Activated CD8-positive, alpha-beta memory T cell treated with anti-CD3 and anti-CD28 coated beads, Interleukin-2, amount 10 ng/mL, durations not matched to agents 7 days and 5 days (primary cell): Measurements from ENCODE around the gene CTAG1A. TPM values are rescaled to one million over a fixed set of nuclear protein-coding genes. Genes with fewer than 3 reads are reported as not detected.
A peak's percentile ranks its signal among the peaks of the same experiment; 100 is the strongest.
"Not testable (repeated sequence)": the region's sequence is repeated elsewhere in the genome, so short reads cannot be mapped to it uniquely, and the experiment has no call there.

Source experiments
- ATAC-seq: fragments of 150-1000 bp; cut with Tn5 transposase; one replicate; pipeline ENCODE4 v1.10.0; 2021; ENCODE audit warnings: moderate library complexity
- CTCF ChIA-PET: fragments of 350-600 bp; sonication (Branson Sonifier 250); formaldehyde crosslinking; loops from one replicate; lab custom pipeline; 2021; ENCODE audit warnings: antibody characterized with exemption; lab: Charles Lee
- DNase-seq: peaks from one replicate; pipeline ENCODE4 v3.0.0-alpha.2; 2020
- H3K27ac Mint-ChIP-seq: one replicate; pipeline ENCODE4 v1.8.0; 2021; ENCODE audit warnings: mild to moderate bottlenecking, mixed read lengths
- H3K27me3 Mint-ChIP-seq: one replicate; pipeline ENCODE4 v1.8.0; 2021; ENCODE audit warnings: mixed read lengths
- H3K36me3 Mint-ChIP-seq: one replicate; pipeline ENCODE4 v1.8.0; 2021; ENCODE audit warnings: mild to moderate bottlenecking, mixed read lengths
- H3K4me1 Mint-ChIP-seq: one replicate; pipeline ENCODE4 v1.8.0; 2021; ENCODE audit warnings: mixed read lengths
- H3K4me3 Mint-ChIP-seq: one replicate; pipeline ENCODE4 v1.8.0; 2021; ENCODE audit warnings: mild to moderate bottlenecking, moderate library complexity, mixed read lengths
- H3K9me3 Mint-ChIP-seq: one replicate; pipeline ENCODE4 v1.8.0; 2022; ENCODE audit warnings: low read depth, mixed read lengths
- total RNA-seq, 2 experiments: library from RNA; stranded (reverse); gene quantifications; one replicate each; pipeline ENCODE4 v1.2.3, GENCODE V29; 2021

The CTAG1A gene
- total RNA-seq, 2 experiments from 2014 or later, result not detected

DNA sequence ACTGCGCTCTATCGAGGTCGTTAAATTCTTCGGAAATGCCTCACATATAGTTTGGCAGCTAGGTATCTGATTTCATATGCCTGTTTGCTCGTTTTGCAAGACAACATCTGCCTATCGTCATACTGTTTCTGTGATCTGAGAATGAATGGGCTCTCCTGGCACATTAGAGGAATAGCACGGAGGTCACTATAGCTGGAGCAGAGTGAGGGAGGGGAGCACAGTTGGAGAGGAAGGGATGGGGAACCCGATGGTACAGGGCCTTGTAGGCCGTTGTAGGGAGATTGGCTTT, 37.0 kb upstream of the CTAG1A start:
- H3K9me3 Mint-ChIP-seq, result no peaks in the 10 kb centered on the region
- H3K4me3 Mint-ChIP-seq, result peak overlapping the region; percentile 99
- H3K4me1 Mint-ChIP-seq, result peaks cover 57% of the 10 kb centered on the region
- DNase-seq (no peak), ATAC-seq (no peak)
- H3K27ac Mint-ChIP-seq, result peak overlapping the region; percentile 94
- CTCF ChIA-PET, result interaction anchor here (0.6 kb wide), 1 partner anchor 149 kb away, joined by 3 read pairs; the partner anchor contains the start of gene RPL10
- peaks cover 31% of the 10 kb centered on the region for H3K36me3 Mint-ChIP-seq
- H3K27me3 Mint-ChIP-seq, result no peaks in the 10 kb centered on the region

DNA sequence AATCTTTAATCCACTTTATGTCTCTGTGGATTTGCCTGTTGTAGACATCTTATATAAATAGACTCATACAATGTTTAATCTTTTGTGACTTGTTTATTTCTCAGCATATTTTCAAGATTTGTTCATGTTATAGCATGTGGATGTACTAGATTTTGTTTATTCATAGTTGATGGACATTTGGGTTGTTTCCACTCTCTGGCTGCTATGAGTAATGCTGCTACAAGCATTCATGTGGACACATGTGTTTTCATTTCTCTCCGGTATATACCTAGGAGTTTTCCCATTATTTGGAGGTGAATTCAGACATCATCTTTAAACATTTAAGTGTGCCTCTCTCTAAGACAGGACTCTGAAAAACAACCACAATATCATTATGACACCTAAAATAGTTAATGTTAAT, 35.2 kb upstream of the CTAG1A start:
- DNase-seq (no peak), ATAC-seq (no peak)
- Mint-ChIP-seq H3K36me3 (peaks cover 33% of the 10 kb centered on the region), H3K4me1 (peaks cover 46% of the 10 kb centered on the region), H3K27ac (peak overlapping the region; percentile 59), H3K9me3 (no peaks in the 10 kb centered on the region), H3K4me3 (peak overlapping the region; percentile 46), H3K27me3 (no peaks in the 10 kb centered on the region)
- CTCF ChIA-PET, result no interaction called here

DNA sequence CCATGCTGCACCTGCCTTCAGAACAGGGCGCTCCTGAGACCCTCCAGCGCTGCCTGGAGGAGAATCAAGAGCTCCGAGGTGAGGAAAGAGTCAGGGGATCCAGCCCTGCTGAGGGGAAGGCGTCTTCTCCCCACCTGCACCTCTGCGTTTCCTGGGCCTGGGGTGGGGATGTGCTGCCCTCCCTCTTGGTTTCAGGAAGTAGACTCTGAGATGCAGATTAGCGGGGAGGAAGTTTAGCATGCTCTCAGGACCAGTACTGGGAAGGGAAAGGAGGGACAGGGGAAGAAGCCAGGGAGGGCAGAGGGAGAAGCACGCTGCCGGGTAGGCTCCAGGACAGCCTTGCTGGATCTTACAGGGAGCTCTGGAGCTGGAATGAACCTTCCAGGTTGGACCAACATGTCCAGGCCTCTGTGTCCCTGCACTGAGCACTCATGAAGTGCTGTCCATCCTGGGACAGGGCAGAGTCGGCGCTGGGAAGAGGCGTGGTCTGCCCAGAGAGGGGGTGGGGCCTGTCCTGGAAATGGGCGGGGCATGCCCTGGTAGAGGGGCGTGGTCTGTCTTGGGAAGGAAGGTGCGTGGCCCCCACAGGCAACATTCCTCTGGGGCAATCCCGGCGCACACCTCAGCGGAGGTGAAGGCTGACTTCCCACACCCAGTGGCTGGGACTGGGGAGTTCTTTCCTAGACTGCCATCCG, 32.7 kb upstream of the CTAG1A start:
- CTCF ChIA-PET, H3K4me3 Mint-ChIP-seq, DNase-seq, H3K27ac Mint-ChIP-seq, H3K9me3 Mint-ChIP-seq, ATAC-seq, H3K27me3 Mint-ChIP-seq: not testable (repeated sequence)
- peaks cover 31% of the 10 kb centered on the region for H3K4me1 Mint-ChIP-seq
- H3K36me3 Mint-ChIP-seq, result peaks cover 31% of the 10 kb centered on the region

DNA sequence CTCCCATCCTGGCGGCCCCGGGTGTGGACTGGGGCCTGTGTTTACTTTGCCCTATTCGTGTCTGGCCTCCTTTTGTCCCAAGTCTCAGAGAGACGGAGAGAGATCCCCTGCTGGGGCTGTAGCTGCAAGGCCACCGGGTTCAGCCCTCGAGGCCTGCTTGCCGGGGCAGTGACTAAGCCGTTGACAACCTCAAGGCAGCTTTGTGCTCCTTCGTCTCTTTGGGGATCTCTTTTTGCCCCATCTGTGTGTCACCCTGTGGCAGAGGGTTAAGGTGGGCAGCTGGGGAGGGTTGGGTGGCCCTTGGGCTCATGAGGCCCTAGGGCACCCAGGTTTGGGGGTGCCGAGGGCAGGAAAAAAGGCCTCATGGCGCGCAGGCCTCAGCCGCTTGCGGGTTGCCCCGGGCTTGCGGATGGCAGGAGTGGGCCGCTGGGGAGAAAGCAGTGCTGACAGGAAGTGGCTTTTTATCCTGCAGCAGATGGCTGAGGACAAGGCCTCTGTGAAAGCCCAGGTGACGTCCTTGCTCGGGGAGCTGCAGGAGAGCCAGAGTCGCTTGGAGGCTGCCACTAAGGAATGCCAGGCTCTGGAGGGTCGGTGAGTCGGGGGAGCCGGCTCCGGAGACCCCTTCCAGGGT, 26.8 kb upstream of the CTAG1A start:
- DNase-seq, H3K27ac Mint-ChIP-seq, H3K9me3 Mint-ChIP-seq, H3K4me3 Mint-ChIP-seq, H3K36me3 Mint-ChIP-seq, H3K27me3 Mint-ChIP-seq, CTCF ChIA-PET, H3K4me1 Mint-ChIP-seq: not testable (repeated sequence)
- peak; percentile 82 for ATAC-seq

DNA sequence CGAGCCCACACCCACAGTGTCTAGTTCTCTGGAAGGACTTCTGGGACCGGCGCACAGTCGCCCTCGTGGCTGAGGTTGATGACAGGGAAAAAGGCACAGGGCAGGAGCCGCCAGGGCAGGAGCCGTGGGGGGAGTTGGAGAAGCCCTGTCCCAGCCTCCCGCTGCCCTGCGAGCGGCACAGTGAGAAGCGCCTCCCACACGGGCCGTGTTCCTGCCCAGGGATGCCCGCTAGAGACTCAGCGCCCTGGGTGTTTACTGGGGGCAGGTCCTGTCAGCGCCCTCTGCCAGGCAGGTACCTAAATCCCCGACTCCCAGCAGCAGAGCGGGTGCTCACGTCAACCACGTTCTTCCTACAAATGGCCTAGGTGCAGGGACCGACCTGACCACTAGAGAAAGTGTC, 26.0 kb upstream of the CTAG1A start:
- CTCF ChIA-PET, H3K9me3 Mint-ChIP-seq, H3K4me3 Mint-ChIP-seq, H3K27me3 Mint-ChIP-seq, H3K4me1 Mint-ChIP-seq, H3K27ac Mint-ChIP-seq, DNase-seq, H3K36me3 Mint-ChIP-seq, ATAC-seq: not testable (repeated sequence)

DNA sequence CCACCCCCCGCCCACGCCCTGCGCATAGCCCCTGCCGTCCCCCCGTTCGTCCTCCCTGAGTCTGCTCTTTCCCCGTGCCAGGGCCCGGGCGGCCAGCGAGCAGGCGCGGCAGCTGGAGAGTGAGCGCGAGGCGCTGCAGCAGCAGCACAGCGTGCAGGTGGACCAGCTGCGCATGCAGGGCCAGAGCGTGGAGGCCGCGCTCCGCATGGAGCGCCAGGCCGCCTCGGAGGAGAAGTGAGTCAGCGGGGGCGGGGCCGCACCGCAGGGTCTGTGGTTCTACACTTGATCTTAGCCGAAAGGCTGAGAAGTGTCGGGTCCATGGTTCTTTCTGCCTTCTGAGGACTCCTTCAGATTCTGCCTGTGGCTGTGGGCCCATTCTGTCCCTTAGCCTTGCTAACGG, 24.6 kb upstream of the CTAG1A start:
- CTCF ChIA-PET, H3K4me1 Mint-ChIP-seq, H3K4me3 Mint-ChIP-seq, DNase-seq, H3K27ac Mint-ChIP-seq, H3K36me3 Mint-ChIP-seq, ATAC-seq, H3K27me3 Mint-ChIP-seq, H3K9me3 Mint-ChIP-seq: not testable (repeated sequence)

DNA sequence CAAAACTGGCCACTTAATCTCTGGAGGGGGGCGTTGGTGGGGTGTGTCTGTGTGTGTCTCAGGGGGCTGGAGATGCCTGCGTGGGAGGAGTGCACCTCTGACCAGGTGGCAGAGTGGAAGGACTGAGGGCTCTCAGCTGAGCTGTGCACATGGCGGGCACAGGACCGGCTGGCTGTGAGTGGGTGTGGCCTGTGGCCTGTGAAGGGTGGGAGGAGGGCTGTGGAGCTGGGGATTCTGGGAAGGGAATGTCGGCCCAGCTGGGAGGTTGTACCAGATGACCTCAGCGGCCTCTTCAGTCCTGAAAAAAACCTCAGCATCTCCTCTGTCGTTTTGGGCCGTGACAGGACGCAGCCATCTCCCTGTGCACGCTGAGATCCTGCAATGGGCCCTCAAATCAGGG, 22.6 kb upstream of the CTAG1A start:
- H3K4me1 Mint-ChIP-seq, H3K4me3 Mint-ChIP-seq, ATAC-seq, DNase-seq, H3K36me3 Mint-ChIP-seq, H3K9me3 Mint-ChIP-seq, H3K27me3 Mint-ChIP-seq, CTCF ChIA-PET, H3K27ac Mint-ChIP-seq: not testable (repeated sequence)

DNA sequence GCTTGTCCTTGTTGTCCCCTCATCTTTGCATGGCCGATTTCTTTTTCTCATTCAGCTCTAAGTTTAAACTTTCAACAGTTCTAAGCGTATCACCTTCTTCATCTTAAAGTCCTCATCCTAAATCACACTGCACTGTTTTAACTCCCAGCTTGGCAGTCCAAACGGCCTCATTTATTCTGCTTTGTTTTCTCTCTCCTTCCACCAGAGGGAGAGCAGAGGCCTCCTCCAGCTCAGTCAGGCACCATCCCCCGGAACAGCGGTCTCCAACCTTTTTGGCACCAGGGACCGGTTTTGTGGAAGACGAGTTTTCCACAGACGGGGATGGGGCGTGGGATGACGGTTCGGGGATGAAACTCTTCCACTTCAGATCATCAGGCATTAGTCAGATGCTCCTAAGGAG, 14.6 kb upstream of the CTAG1A start:
- CTCF ChIA-PET, H3K27me3 Mint-ChIP-seq, H3K4me1 Mint-ChIP-seq, H3K36me3 Mint-ChIP-seq, ATAC-seq, H3K4me3 Mint-ChIP-seq, H3K27ac Mint-ChIP-seq, H3K9me3 Mint-ChIP-seq, DNase-seq: not testable (repeated sequence)

DNA sequence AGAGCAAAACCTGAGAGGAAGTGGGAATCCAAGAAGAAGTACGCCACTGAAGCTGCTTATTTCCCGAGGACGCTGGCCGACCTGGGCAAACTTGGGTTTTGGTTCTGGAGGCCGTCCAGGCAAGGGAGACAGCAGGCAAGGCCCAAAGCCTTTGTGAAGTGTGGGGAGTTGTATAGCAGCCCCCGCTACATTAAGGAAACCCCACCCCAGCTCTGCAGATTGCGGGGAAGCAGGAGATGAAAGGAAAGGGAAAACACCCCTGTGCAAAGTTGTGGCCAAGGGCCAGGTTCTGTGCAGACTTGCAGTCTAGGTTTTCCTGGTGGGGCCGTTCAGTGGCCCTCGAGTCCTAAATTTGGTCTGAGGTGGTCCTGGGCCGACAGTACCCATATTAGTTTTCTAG, 11.9 kb upstream of the CTAG1A start:
- H3K36me3 Mint-ChIP-seq, CTCF ChIA-PET, H3K9me3 Mint-ChIP-seq, H3K27me3 Mint-ChIP-seq, H3K27ac Mint-ChIP-seq, DNase-seq, ATAC-seq, H3K4me1 Mint-ChIP-seq, H3K4me3 Mint-ChIP-seq: not testable (repeated sequence)

DNA sequence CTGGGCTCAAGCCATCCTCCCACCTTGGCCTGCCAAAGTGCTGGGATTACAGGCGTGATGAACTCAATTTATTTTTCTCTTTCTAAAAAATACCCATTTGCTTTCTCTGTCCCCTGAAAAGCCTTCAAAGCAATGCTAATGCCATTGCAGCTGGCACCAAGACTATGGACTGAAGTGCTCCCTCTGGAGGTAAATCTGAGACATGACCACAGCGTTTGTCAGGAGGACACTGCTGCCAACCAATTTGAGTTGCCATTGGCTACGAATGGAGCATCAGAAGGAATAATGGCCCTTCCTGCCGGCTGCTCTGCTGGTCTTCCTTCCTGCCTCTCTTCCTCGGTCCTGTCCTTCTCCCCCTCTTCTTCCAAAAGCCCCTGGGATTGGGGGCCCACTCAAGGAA, 9.9 kb upstream of the CTAG1A start:
- H3K27me3 Mint-ChIP-seq, H3K9me3 Mint-ChIP-seq, H3K36me3 Mint-ChIP-seq, H3K27ac Mint-ChIP-seq, CTCF ChIA-PET, H3K4me3 Mint-ChIP-seq, DNase-seq, H3K4me1 Mint-ChIP-seq: not testable (repeated sequence)
- peak; percentile 36 for ATAC-seq

DNA sequence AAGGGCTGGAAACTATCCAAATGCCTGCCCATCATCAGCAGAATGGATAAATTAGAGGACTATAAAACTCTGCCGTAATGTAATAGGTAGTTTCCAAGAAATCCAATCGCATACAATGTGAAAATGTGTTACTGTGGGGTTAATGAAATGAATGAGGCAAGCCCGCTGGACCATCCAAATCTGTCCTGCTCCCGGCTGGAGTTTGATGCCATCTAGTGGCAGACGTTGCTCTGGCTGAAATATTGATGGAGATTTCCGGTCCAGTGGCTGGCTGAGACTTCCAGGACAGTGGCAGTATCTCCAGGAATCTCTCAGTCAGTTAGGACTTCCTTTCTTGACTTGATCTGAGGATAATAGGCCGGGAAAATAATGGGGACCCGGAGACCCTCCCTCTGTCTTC, 1.9 kb upstream of the CTAG1A start:
- H3K27ac Mint-ChIP-seq, ATAC-seq, H3K4me3 Mint-ChIP-seq, H3K4me1 Mint-ChIP-seq, H3K9me3 Mint-ChIP-seq, H3K36me3 Mint-ChIP-seq, DNase-seq, H3K27me3 Mint-ChIP-seq, CTCF ChIA-PET: not testable (repeated sequence)

DNA sequence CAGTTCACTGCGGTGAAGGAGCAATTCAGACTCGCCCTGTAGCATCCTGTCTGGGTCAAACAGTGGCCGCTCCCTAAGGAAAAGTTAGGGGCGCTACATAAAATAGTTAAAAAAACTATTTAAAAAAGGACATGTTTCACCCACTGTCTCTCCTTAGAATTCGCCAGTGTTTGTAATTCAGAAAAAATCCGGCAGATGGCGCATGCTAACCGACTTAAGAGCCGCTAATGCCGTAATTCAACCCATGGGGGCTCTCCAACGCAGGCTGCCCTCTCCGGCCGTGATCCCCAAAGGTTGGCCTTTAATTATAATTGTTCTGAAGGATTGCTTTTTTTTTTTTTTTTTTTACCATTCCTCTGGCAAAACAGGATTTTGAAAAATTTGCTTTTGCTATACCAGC, 5.5 kb downstream of the CTAG1A start:
- DNase-seq, H3K36me3 Mint-ChIP-seq, CTCF ChIA-PET, H3K4me3 Mint-ChIP-seq, H3K27me3 Mint-ChIP-seq, H3K4me1 Mint-ChIP-seq, ATAC-seq, H3K27ac Mint-ChIP-seq, H3K9me3 Mint-ChIP-seq: not testable (repeated sequence)

DNA sequence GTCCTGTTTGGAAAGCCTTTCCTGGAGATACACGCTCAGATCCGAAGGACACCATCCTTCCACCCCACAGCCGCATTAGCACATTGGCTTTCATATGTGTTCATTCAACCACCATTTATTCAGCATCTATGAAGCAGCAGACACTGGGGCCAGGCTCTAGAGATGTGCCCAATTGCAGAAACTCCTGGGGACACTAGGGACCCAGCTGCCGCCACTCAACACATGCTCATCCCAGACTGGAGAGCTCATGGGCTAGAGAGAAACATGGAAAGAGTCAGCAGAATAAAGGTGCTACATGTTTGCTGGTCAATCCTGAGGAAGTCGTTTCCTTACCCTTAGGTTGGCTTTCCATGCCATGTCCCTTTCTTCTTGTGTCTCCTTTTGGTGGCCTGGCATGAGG, 7.6 kb downstream of the CTAG1A start:
- no peak overlapping the region for H3K27ac Mint-ChIP-seq
- ATAC-seq, result no peak
- H3K4me1 Mint-ChIP-seq, result peaks cover 9% of the 10 kb centered on the region

DNA sequence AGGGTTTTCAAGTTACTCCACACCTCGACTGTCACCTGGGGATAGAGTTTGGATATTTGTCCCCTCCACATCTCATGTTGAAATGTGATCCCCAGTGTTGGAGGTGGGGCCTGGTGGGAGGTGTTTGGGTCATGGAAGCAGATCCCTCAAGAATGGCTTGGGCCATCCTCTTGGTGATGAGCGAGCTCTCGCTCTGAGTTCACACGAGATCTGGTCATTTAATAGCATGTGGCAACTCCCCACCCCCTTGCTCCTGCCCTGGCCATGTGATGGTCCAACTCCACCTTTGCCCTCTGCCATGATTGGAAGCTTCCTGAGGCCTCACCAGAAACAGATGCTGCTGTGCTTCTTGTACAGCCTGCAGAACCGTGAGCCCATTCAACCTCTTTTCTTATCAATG, 8.3 kb downstream of the CTAG1A start:
- DNase-seq (no peak), ATAC-seq (no peak)
- Mint-ChIP-seq H3K27me3 (peaks cover 5% of the 10 kb centered on the region), H3K4me1 (peaks cover 9% of the 10 kb centered on the region), H3K36me3 (no peaks in the 10 kb centered on the region), H3K4me3 (no peak overlapping the region), H3K9me3 (no peaks in the 10 kb centered on the region), H3K27ac (no peak overlapping the region)
- CTCF ChIA-PET, result no interaction called here

More for the DNA sequence above, 7.6 kb downstream of the CTAG1A start:
- CTCF ChIA-PET, result interaction anchor here (0.6 kb wide), 1 partner anchor 256 kb away, joined by 3 read pairs; no protein-coding TSS in a partner anchor
- no peaks in the 10 kb centered on the region for H3K9me3 Mint-ChIP-seq
- H3K4me3 Mint-ChIP-seq, result no peak overlapping the region
- peaks cover 5% of the 10 kb centered on the region for H3K27me3 Mint-ChIP-seq
- H3K36me3 Mint-ChIP-seq, result no peaks in the 10 kb centered on the region
- DNase-seq, result no peak
